GM12891 (cell line): ENCODE results near the gene DLG1.

Experiments used
- POLR2A ChIP-seq: IDR thresholded peaks from 2 replicates; pipeline ENCODE4 v1.6.1; 2011; ENCODE audit warnings: low read depth, low read length, control low read depth
- POLR2AphosphoS5 ChIP-seq: IDR thresholded peaks from 2 replicates; pipeline ENCODE4 v1.6.1; 2011; ENCODE audit warnings: low read depth, low read length, control low read depth

DNA sequence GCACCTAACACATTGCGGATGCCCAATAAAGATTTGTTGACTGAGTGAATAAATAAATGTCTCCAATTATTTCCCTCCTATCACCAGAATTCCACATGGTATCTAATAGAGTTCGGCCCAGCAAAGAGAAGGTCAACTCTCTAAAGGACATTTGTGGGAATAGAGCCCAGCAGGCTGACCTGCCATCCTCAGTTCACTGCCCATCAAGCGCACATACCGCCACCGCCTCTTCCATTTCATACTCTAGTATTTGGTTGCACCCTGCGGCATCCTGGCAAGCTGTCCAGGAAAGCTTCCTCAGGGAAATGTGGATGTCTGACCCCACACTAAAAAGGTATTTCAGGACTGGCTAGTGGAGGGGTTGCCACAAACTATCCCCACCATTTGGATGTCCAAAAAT is 29.8 kb upstream of the DLG1 start:
- TF ChIP-seq POLR2AphosphoS5 (no peak), POLR2A (no peak)
